HCT116 (cell line): ENCODE results near the gene UBQLNL.

ENCODE experiments used
- CEBPB ChIP-seq: IDR thresholded peaks from 2 replicates; pipeline ENCODE4 v1.6.1; 2012; ENCODE audit warnings: low read depth
- CTCF ChIP-seq, 3 experiments: fragments of 200-600 bp in 1 of 3; sonication (generic) in 1 of 3; IDR thresholded peaks in 2 of 3; conservative IDR thresholded peaks in 1 of 3; 2 replicates each; pipeline ENCODE4 v1.5.1; 2012 to 2017; ENCODE audit warnings: low read depth in 2 of 3, low read length in 2 of 3, antibody characterized with exemption in 1 of 3, borderline replicate concordance in 1 of 3, control low read depth in 1 of 3, mild to moderate bottlenecking in 1 of 3, mixed read lengths in 1 of 3, mixed run types in 1 of 3, moderate library complexity in 1 of 3; ENCODE audit not compliant: insufficient read depth in 1 of 3
- EZH2 ChIP-seq: fragments of 200-600 bp; sonication (generic); IDR thresholded peaks from 2 replicates; pipeline ENCODE4 v1.6.1; 2017; ENCODE audit warnings: antibody characterized with exemption, mixed run types
- JUND ChIP-seq: IDR thresholded peaks from 2 replicates; pipeline ENCODE4 v1.6.1; 2012
- MAX ChIP-seq: IDR thresholded peaks from 2 replicates; pipeline ENCODE4 v1.6.1; 2012
- POLR2A ChIP-seq: IDR thresholded peaks from 2 replicates; pipeline ENCODE4 v1.7.0; 2011; ENCODE audit warnings: borderline replicate concordance; ENCODE audit not compliant: insufficient read depth, insufficient read length; ENCODE audit errors: extremely low read depth
- POLR2AphosphoS5 ChIP-seq: IDR thresholded peaks from 2 replicates; pipeline ENCODE4 v1.6.1; 2011; ENCODE audit warnings: mild to moderate bottlenecking, low read depth, low read length, moderate library complexity
- RAD21 ChIP-seq: IDR thresholded peaks from 2 replicates; pipeline ENCODE4 v1.6.1; 2012; ENCODE audit warnings: low read depth, mild to moderate bottlenecking
- TCF7L2 ChIP-seq: IDR thresholded peaks from 2 replicates; pipeline ENCODE4 v1.7.0; 2011; ENCODE audit warnings: borderline replicate concordance, inconsistent platforms; ENCODE audit not compliant: insufficient read depth, insufficient read length; ENCODE audit errors: extremely low read depth
- YY1 ChIP-seq: IDR thresholded peaks from 2 replicates; pipeline ENCODE4 v1.6.1; 2011; ENCODE audit warnings: low read length, low read depth, moderate library complexity, mild to moderate bottlenecking; ENCODE audit not compliant: insufficient replicate concordance; ENCODE audit errors: extremely low read depth

- no peak for TF ChIP-seq JUND
- no peak for TF ChIP-seq RAD21
- TF ChIP-seq MAX: no peak
- TF ChIP-seq CTCF (IDR thresholded peaks at IDR 0.05 in 2 of 3, conservative IDR thresholded peaks at IDR 0.05 in 1 of 3; ENCODE audit: borderline replicate concordance in 1 of 3, insufficient read depth in 1 of 3, low read depth in 2 of 3, low read length in 2 of 3): no peak
- TF ChIP-seq POLR2AphosphoS5: no peak
- TF ChIP-seq POLR2A: no peak
- no peak for TF ChIP-seq TCF7L2
- TF ChIP-seq EZH2: no peak
- TF ChIP-seq CEBPB: no peak
- no peak for TF ChIP-seq YY1
Measured at GRCh38 chr11:5534046-5534445, 17.5 kb upstream of the UBQLNL start.
